MCF 10A (cell line): ENCODE results near the gene RAB31. TPM values are rescaled to one million over a fixed set of nuclear protein-coding genes. Genes with fewer than 3 reads are reported as not detected.

ENCODE experiments used
- BruUV-seq: library from RNA; stranded (reverse); fragments of 400-500 nt; replicated peaks from 2 replicates; lab custom pipeline; 2021; lab: Mats Ljungman, UMichigan
- CTCF ChIA-PET: fragments of 300-600 bp; sonication (Branson Sonifier 250); formaldehyde crosslinking; extraction: SDS; loops from one replicate; lab custom pipeline; 2021; ENCODE audit warnings: antibody characterized with exemption, inconsistent platforms; lab: Yijun Ruan, JAX
- POLR2A ChIA-PET: fragments of 300-600, 350-650 bp; sonication (Branson Sonifier 250); formaldehyde crosslinking; extraction: SDS; loops from one replicate; lab custom pipeline; 2020; ENCODE audit warnings: antibody characterized with exemption, inconsistent platforms; lab: Yijun Ruan, JAX
- DNase-seq: peaks from one replicate; pipeline ENCODE4 v3.0.0-alpha.2; 2018; ENCODE audit not compliant: unreplicated experiment
- H3K27ac Mint-ChIP-seq: one replicate; pipeline ENCODE4 v1.8.0; 2022; ENCODE audit warnings: mild to moderate bottlenecking, low read depth, mixed read lengths; ENCODE audit not compliant: unreplicated experiment
- H3K27me3 Mint-ChIP-seq: one replicate; pipeline ENCODE4 v1.8.0; 2022; ENCODE audit warnings: mixed read lengths; ENCODE audit not compliant: insufficient read depth, unreplicated experiment
- H3K36me3 Mint-ChIP-seq: one replicate; pipeline ENCODE4 v1.8.0; 2022; ENCODE audit warnings: mild to moderate bottlenecking, moderate library complexity, mixed read lengths; ENCODE audit not compliant: insufficient read depth, unreplicated experiment
- H3K4me1 Mint-ChIP-seq: one replicate; pipeline ENCODE4 v1.8.0; 2022; ENCODE audit warnings: mixed read lengths; ENCODE audit not compliant: insufficient read depth, unreplicated experiment
- H3K4me3 Mint-ChIP-seq: one replicate; pipeline ENCODE4 v1.8.0; 2022; ENCODE audit warnings: mild to moderate bottlenecking, moderate library complexity, mixed read lengths; ENCODE audit not compliant: unreplicated experiment
- H3K9me3 Mint-ChIP-seq: one replicate; pipeline ENCODE4 v1.8.0; 2022; ENCODE audit warnings: mixed read lengths; ENCODE audit not compliant: unreplicated experiment
- intact Hi-C: fragments of 100-400 bp; cut with micrococcal nuclease; formaldehyde crosslinking; loops from 2 replicates; pipeline ENCODE4 v1.14.1; 2022
- total RNA-seq: library from RNA; stranded (reverse); gene quantifications from 2 replicates; pipeline ENCODE4 v1.2.3, GENCODE V29; 2022
- TF ChIP-seq, protein P1 (sequence below): fragments of 200-600 bp; IDR thresholded peaks from one replicate; pipeline ENCODE4 v1.8.0; 2022; ENCODE audit warnings: antibody characterized with exemption, mild to moderate bottlenecking; ENCODE audit not compliant: unreplicated experiment

The RAB31 gene
- total RNA-seq, 1 experiment from 2014 or later = 6.1 TPM

DNA sequence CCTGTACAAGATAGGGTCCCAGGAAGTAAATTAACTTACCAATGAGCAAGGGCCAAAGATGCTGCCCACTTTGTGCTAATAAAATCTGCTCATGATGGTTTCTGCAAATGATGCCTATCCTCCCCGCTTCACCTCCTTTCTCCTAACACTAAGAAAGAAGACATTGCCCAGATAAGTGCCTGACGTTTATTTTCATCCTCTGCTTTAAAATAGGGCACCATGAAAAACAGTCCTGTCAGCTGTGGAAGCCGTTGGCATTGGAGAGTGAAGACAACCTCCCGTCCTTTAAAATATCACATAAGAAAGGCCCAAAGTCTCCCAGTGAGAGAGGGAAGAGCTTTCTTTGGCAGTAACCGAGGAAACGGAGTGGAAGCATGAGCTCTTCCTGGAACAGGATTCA, 176.0 kb downstream of the RAB31 start:
- BruUV-seq = no TSS peak
- Mint-ChIP-seq H3K27me3 (no peaks in the 10 kb centered on the region), H3K4me1 (no peaks in the 10 kb centered on the region), H3K36me3 (no peaks in the 10 kb centered on the region), H3K4me3 (no peak overlapping the region), H3K9me3 (no peaks in the 10 kb centered on the region), H3K27ac (no peak overlapping the region)
- no peak for DNase-seq
- ChIA-PET POLR2A (interaction anchor here (0.8 kb wide), 1 partner anchor 9 kb away, joined by 3 read pairs; no protein-coding TSS in a partner anchor), CTCF (no interaction called here)
- TF ChIP-seq, protein P1, sequence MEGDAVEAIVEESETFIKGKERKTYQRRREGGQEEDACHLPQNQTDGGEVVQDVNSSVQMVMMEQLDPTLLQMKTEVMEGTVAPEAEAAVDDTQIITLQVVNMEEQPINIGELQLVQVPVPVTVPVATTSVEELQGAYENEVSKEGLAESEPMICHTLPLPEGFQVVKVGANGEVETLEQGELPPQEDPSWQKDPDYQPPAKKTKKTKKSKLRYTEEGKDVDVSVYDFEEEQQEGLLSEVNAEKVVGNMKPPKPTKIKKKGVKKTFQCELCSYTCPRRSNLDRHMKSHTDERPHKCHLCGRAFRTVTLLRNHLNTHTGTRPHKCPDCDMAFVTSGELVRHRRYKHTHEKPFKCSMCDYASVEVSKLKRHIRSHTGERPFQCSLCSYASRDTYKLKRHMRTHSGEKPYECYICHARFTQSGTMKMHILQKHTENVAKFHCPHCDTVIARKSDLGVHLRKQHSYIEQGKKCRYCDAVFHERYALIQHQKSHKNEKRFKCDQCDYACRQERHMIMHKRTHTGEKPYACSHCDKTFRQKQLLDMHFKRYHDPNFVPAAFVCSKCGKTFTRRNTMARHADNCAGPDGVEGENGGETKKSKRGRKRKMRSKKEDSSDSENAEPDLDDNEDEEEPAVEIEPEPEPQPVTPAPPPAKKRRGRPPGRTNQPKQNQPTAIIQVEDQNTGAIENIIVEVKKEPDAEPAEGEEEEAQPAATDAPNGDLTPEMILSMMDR = no peak
- intact Hi-C loops = no loop called here

DNA sequence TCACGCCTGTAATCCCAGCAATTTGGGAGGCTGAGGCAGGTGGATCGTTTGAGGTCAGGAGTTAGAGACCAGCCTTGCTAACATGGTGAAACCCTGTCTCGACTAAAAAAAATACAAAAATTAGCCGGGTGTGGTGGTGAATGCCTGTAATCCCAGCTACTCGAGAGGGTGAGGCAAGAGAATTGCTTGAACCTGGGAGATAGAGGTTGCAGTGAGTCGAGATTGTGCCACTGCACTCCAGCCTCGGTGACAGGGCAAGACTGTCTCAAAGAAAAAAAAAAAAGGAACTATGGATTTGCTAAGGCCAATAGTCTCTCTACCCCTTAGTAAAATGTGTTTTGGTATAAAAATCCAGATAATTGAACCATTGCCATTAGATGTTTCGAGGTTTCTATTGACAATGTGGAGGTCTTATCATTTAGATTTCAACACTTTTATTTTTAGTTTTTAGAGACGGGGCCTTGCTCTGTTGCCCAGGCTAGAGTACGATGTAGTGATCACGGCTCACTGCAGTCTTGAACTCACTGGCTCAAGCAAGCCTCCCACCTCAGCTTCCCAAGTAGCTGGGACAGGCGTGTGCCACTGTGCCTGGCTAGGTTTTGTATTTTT, 176.5 kb downstream of the RAB31 start:
- Mint-ChIP-seq H3K27ac (no peak overlapping the region), H3K4me1 (no peaks in the 10 kb centered on the region), H3K27me3 (no peaks in the 10 kb centered on the region), H3K4me3 (no peak overlapping the region), H3K36me3 (no peaks in the 10 kb centered on the region), H3K9me3 (no peaks in the 10 kb centered on the region)
- BruUV-seq = no TSS peak
- ChIA-PET POLR2A (interaction anchor here (0.8 kb wide), 1 partner anchor 8 kb away, joined by 3 read pairs; no protein-coding TSS in a partner anchor), CTCF (no interaction called here)
- intact Hi-C loops = no loop called here
- TF ChIP-seq, protein P1 = no peak
- DNase-seq = no peak

DNA sequence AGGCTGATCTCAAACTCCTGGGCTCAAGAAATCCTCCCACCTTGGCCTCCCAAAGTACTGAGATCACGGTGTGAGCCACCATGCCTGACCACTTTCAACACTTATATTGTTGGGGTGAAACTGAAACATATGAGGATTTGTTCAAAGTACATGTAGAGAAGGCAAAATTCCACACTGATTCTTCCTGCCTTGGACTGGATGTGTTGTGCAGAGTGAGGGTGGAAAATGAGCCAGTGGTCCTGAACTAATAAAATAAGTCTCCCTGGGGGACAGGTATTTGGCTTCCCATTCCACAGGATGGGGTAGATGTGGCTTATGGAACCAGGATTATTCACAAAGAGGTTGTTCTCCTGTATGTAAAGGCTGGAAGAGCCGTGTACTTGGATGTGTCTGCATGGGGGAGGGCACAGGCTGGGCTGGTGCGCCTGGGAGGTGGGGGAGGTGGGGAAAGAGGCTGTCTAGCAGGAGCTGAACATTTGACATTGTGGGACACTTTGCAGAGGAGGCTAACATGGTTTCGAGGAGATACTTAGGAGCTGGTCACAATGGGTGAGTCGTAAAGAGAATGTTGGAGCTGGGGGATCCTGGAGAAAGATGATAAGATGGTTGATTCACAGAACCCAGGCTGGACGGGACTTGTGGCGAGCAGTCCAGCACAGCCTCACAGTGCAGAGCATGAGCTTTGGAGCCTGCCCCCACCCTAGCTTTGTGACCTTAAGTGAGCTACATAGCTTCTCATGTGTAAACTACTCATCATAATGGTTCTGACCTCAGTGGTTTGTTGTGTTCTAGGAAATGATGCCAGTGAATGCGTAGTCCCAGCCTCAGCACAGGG, 177.3 kb downstream of the RAB31 start, which contains the start of gene TXNDC2:
TSS of gene TXNDC2 (plus strand) at position 804 of the 835 bp plus-strand sequence. CDS start 708 bp downstream, outside the sequence.
- intact Hi-C loops = no loop called here
- H3K36me3 Mint-ChIP-seq = no peaks in the 10 kb centered on the region
- TF ChIP-seq, protein P1 = no peak
- H3K4me3 Mint-ChIP-seq = no peak within 1 kb of the TSS
- ChIA-PET CTCF (interaction anchor here (1.4 kb wide), 1 partner anchor 8 kb away, joined by 6 read pairs; no protein-coding TSS in a partner anchor), POLR2A (interaction anchor here (0.7 to 1.2 kb wide), 4 partner anchors 8 to 629 kb away, joined by 3 to 7 read pairs (median 4); no protein-coding TSS in a partner anchor)
- H3K27me3 Mint-ChIP-seq = no peaks in the 10 kb centered on the region
- H3K9me3 Mint-ChIP-seq = no peaks in the 10 kb centered on the region
- no peak for DNase-seq
- no TSS peak for BruUV-seq
- H3K4me1 Mint-ChIP-seq = no peaks in the 10 kb centered on the region
- no peak within 1 kb of the TSS for H3K27ac Mint-ChIP-seq

DNA sequence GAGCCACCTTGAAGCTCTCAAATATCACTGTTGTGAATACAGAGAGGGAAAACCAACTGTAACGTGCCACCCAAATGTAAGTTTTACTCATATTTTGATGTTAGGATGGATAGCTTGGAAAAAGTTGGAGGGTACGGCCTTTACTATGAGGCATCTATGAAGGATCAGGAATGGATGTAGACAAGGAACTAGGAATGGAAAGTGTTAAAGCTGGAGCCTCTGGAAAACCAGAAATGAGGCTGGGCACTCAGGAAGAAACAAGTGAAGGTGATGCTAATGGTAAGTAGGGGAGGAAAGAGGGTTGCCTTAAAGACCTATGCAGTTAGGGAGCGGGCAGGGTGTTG, 177.9 kb downstream of the RAB31 start:
- TF ChIP-seq, protein P1 = no peak
- CTCF ChIA-PET = interaction anchor here (1.4 kb wide), 1 partner anchor 9 kb away, joined by 6 read pairs; no protein-coding TSS in a partner anchor
- DNase-seq = no peak
- H3K4me3 Mint-ChIP-seq = no peak overlapping the region
- H3K27me3 Mint-ChIP-seq = no peaks in the 10 kb centered on the region
- H3K9me3 Mint-ChIP-seq = no peaks in the 10 kb centered on the region
- POLR2A ChIA-PET = interaction anchor here (0.7 to 1.2 kb wide), 4 partner anchors 9 to 629 kb away, joined by 3 to 7 read pairs (median 4); no protein-coding TSS in a partner anchor
- H3K36me3 Mint-ChIP-seq = no peaks in the 10 kb centered on the region
- H3K4me1 Mint-ChIP-seq = no peaks in the 10 kb centered on the region
- intact Hi-C loops = no loop called here
- BruUV-seq = no TSS peak
- H3K27ac Mint-ChIP-seq = no peak overlapping the region
